Rectal smooth muscle tissue (tissue), 1 donor: ENCODE data around the gene C1QB.

Source experiments
- H3K27ac ChIP-seq: one replicate; pipeline ENCODE4 v1.7.0; 2013; ENCODE audit warnings: low read depth, low read length, inconsistent platforms
- H3K27me3 ChIP-seq: one replicate; pipeline ENCODE4 v1.7.0; 2013; ENCODE audit warnings: low read length; ENCODE audit not compliant: control insufficient read depth, insufficient read depth
- H3K36me3 ChIP-seq: one replicate; pipeline ENCODE4 v1.7.0; 2013; ENCODE audit warnings: low read length; ENCODE audit not compliant: control insufficient read depth, insufficient read depth
- H3K4me1 ChIP-seq: one replicate; pipeline ENCODE4 v1.7.0; 2013; ENCODE audit warnings: low read length; ENCODE audit not compliant: control insufficient read depth, insufficient read depth
- H3K4me3 ChIP-seq: one replicate; pipeline ENCODE4 v1.7.0; 2013; ENCODE audit warnings: low read length
- H3K9ac ChIP-seq: one replicate; pipeline ENCODE4 v1.7.0; 2013; ENCODE audit warnings: low read length

The C1QB gene

GRCh38 chr1:22652881-22653316 is at the start of gene C1QB:
Gene C1QB, plus strand, starts transcription at chr1:22653236. Its CDS starts 6,227 bp downstream, at chr1:22659463.
- no peak within 1 kb of the TSS for H3K4me3 ChIP-seq
- no peaks in the 10 kb centered on the region for H3K4me1 ChIP-seq
- H3K27me3 ChIP-seq: peaks cover 2% of the 10 kb centered on the region
- no peaks in the 10 kb centered on the region for H3K36me3 ChIP-seq
- peak within 1 kb of the TSS; percentile 11 for H3K27ac ChIP-seq
- no peak within 1 kb of the TSS for H3K9ac ChIP-seq

GRCh38 chr1:22606161-22606560 is 46.9 kb upstream of the C1QB start:
- Histone ChIP-seq H3K27ac (no peak overlapping the region), H3K9ac (no peak overlapping the region), H3K36me3 (no peaks in the 10 kb centered on the region), H3K4me3 (no peak overlapping the region), H3K27me3 (peaks cover 6% of the 10 kb centered on the region), H3K4me1 (no peaks in the 10 kb centered on the region)

- no peaks in the 10 kb centered on the region for H3K4me1 ChIP-seq
- H3K27me3 ChIP-seq: peaks cover 6% of the 10 kb centered on the region
- H3K9ac ChIP-seq: no peak overlapping the region
- H3K36me3 ChIP-seq: no peaks in the 10 kb centered on the region
- no peak overlapping the region for H3K27ac ChIP-seq
- no peak overlapping the region for H3K4me3 ChIP-seq
Observed at GRCh38 chr1:22607154-22607553, 45.9 kb upstream of the C1QB start.

GRCh38 chr1:22608361-22608760 is 44.7 kb upstream of the C1QB start:
- no peaks in the 10 kb centered on the region for H3K36me3 ChIP-seq
- H3K4me3 ChIP-seq: no peak overlapping the region
- no peak overlapping the region for H3K27ac ChIP-seq
- H3K9ac ChIP-seq: no peak overlapping the region
- H3K27me3 ChIP-seq: peaks cover 6% of the 10 kb centered on the region
- H3K4me1 ChIP-seq: no peaks in the 10 kb centered on the region

- no peak overlapping the region for H3K27ac ChIP-seq
- H3K27me3 ChIP-seq: peaks cover 11% of the 10 kb centered on the region
- H3K36me3 ChIP-seq: no peaks in the 10 kb centered on the region
- no peaks in the 10 kb centered on the region for H3K4me1 ChIP-seq
- no peak overlapping the region for H3K4me3 ChIP-seq
- H3K9ac ChIP-seq: no peak overlapping the region
Observed at GRCh38 chr1:22609291-22609690, 43.7 kb upstream of the C1QB start.

GRCh38 chr1:22611530-22611947 is 41.5 kb upstream of the C1QB start:
- Histone ChIP-seq H3K27me3 (peaks cover 13% of the 10 kb centered on the region), H3K4me3 (no peak overlapping the region), H3K27ac (no peak overlapping the region), H3K4me1 (no peaks in the 10 kb centered on the region), H3K36me3 (no peaks in the 10 kb centered on the region), H3K9ac (no peak overlapping the region)

GRCh38 chr1:22612671-22613571 is 40.1 kb upstream of the C1QB start:
- no peak overlapping the region for H3K4me3 ChIP-seq
- no peaks in the 10 kb centered on the region for H3K36me3 ChIP-seq
- no peak overlapping the region for H3K27ac ChIP-seq
- H3K4me1 ChIP-seq: no peaks in the 10 kb centered on the region
- H3K27me3 ChIP-seq: peaks cover 14% of the 10 kb centered on the region
- no peak overlapping the region for H3K9ac ChIP-seq

- Histone ChIP-seq H3K4me3 (no peak overlapping the region), H3K36me3 (no peaks in the 10 kb centered on the region), H3K9ac (no peak overlapping the region), H3K27me3 (peaks cover 10% of the 10 kb centered on the region), H3K4me1 (no peaks in the 10 kb centered on the region), H3K27ac (no peak overlapping the region)
Observed at GRCh38 chr1:22613572-22613918, 39.5 kb upstream of the C1QB start.

GRCh38 chr1:22613951-22614350 is 39.1 kb upstream of the C1QB start:
- peaks cover 11% of the 10 kb centered on the region for H3K27me3 ChIP-seq

GRCh38 chr1:22615886-22616285 is 37.1 kb upstream of the C1QB start:
- Histone ChIP-seq H3K36me3 (no peaks in the 10 kb centered on the region), H3K27ac (no peak overlapping the region), H3K4me3 (no peak overlapping the region), H3K9ac (no peak overlapping the region), H3K27me3 (peaks cover 14% of the 10 kb centered on the region), H3K4me1 (no peaks in the 10 kb centered on the region)

More at GRCh38 chr1:22613951-22614350, 39.1 kb upstream of the C1QB start:
- Histone ChIP-seq H3K4me1 (no peaks in the 10 kb centered on the region), H3K27ac (no peak overlapping the region), H3K9ac (no peak overlapping the region), H3K4me3 (no peak overlapping the region), H3K36me3 (no peaks in the 10 kb centered on the region)

- no peak overlapping the region for H3K9ac ChIP-seq
- no peaks in the 10 kb centered on the region for H3K4me1 ChIP-seq
- no peak overlapping the region for H3K27ac ChIP-seq
- H3K4me3 ChIP-seq: no peak overlapping the region
- peaks cover 14% of the 10 kb centered on the region for H3K27me3 ChIP-seq
- no peaks in the 10 kb centered on the region for H3K36me3 ChIP-seq
Observed at GRCh38 chr1:22616571-22616970, 36.5 kb upstream of the C1QB start.

- H3K27ac ChIP-seq: no peak overlapping the region
- H3K27me3 ChIP-seq: peaks cover 14% of the 10 kb centered on the region
- no peak overlapping the region for H3K4me3 ChIP-seq
- no peak overlapping the region for H3K9ac ChIP-seq
- no peaks in the 10 kb centered on the region for H3K4me1 ChIP-seq
- H3K36me3 ChIP-seq: no peaks in the 10 kb centered on the region
Observed at GRCh38 chr1:22618056-22618455, 35.0 kb upstream of the C1QB start.

- no peaks in the 10 kb centered on the region for H3K36me3 ChIP-seq
Observed at GRCh38 chr1:22619252-22619651, 33.8 kb upstream of the C1QB start.

More at GRCh38 chr1:22619252-22619651, 33.8 kb upstream of the C1QB start:
- H3K4me3 ChIP-seq: no peak overlapping the region
- no peaks in the 10 kb centered on the region for H3K4me1 ChIP-seq
- H3K9ac ChIP-seq: no peak overlapping the region
- H3K27ac ChIP-seq: no peak overlapping the region
- H3K27me3 ChIP-seq: peaks cover 9% of the 10 kb centered on the region
